HCT116 (cell line): Measurements from ENCODE around the gene LOXL1. TPM values are rescaled to one million over a fixed set of nuclear protein-coding genes. Genes with fewer than 3 reads are reported as not detected.

Source experiments
- ATAC-seq: fragments of 200-7000 bp; cut with Tn5 transposase; 2 replicates; pipeline ENCODE4 v1.9.1; 2020; ENCODE audit warnings: mild to moderate bottlenecking, moderate library complexity
- BruUV-seq: library from RNA; stranded (reverse); fragments of 400-500 nt; replicated peaks from 2 replicates; lab custom pipeline; 2021; lab: Mats Ljungman, UMichigan
- CTCF ChIA-PET: fragments of 300-600 bp; sonication (Branson Sonifier 250); formaldehyde crosslinking; loops from one replicate; lab custom pipeline; 2021; ENCODE audit warnings: antibody characterized with exemption; lab: Charles Lee
- POLR2A ChIA-PET: fragments of 300-600, 350-600 bp; sonication (Branson Sonifier 250); formaldehyde crosslinking; loops from one replicate; lab custom pipeline; 2021; ENCODE audit warnings: antibody characterized with exemption; lab: Charles Lee
- RAD21 ChIA-PET, 2 experiments: fragments of 300-600 bp; sonication (Branson Sonifier 250); formaldehyde crosslinking; loops; one replicate each; lab custom pipeline; 2023; ENCODE audit warnings: low total read pairs in 2 of 2; ENCODE audit not compliant: uncharacterized antibody in 2 of 2, unreplicated experiment in 2 of 2, low non-redundant PET in 1 of 2; lab: Charles Lee
- DNase-seq: peaks from one replicate; pipeline ENCODE4 v3.0.0-alpha.2; 2010; ENCODE audit warnings: low read depth, low spot score
- H2AFZ ChIP-seq: fragments of 200-600 bp; shearing (Covaris generic), sonication (generic); 2 replicates; pipeline ENCODE4 v1.6.1; 2017; ENCODE audit warnings: low read depth, mixed run types, mixed read lengths, antibody characterized with exemption, low read length; ENCODE audit not compliant: poor library complexity, severe bottlenecking
- H3K27ac ChIP-seq: 2 replicates; pipeline ENCODE4 v1.5.1; 2012; ENCODE audit warnings: low read depth, low read length
- H3K27me3 ChIP-seq: fragments of 200-600 bp; sonication (generic); 2 replicates; pipeline ENCODE4 v1.6.1; 2016; ENCODE audit warnings: mixed run types, low read length, mixed read lengths; ENCODE audit not compliant: insufficient read depth
- H3K36me3 ChIP-seq, 2 experiments: fragments of 200-500 bp in 1 of 2; fragments of 200-600 bp in 1 of 2; sonication (Bioruptor generic) in 1 of 2; sonication (generic) in 1 of 2; 2 replicates each; pipeline versions ENCODE4 v1.5.1 to v1.6.1; 2014 to 2016; ENCODE audit warnings: low read length in 2 of 2, inconsistent platforms in 1 of 2, mixed read lengths in 1 of 2, mixed run types in 1 of 2; ENCODE audit not compliant: insufficient read depth in 2 of 2, control insufficient read depth in 1 of 2
- H3K4me1 ChIP-seq, 2 experiments: fragments of 200-600 bp in 1 of 2; sonication (generic) in 1 of 2; 2 replicates each; pipeline versions ENCODE4 v1.5.1 to v1.6.1; 2012 to 2017; ENCODE audit warnings: low read length in 2 of 2, inconsistent platforms in 1 of 2, mild to moderate bottlenecking in 1 of 2, mixed read lengths in 1 of 2, mixed run types in 1 of 2, moderate library complexity in 1 of 2; ENCODE audit not compliant: insufficient read depth in 2 of 2, control insufficient read depth in 1 of 2
- H3K4me2 ChIP-seq: fragments of 200-600 bp; sonication (generic); 2 replicates; pipeline ENCODE4 v1.6.1; 2017; ENCODE audit warnings: mixed run types, low read length, mixed read lengths
- H3K4me3 ChIP-seq, 2 experiments: fragments of 200-600 bp in 1 of 2; sonication (generic) in 1 of 2; replicated peaks in 1 of 2; 2 replicates each; pipeline ENCODE4 v1.5.1; 2011 to 2016; ENCODE audit warnings: low read length in 2 of 2, control low read depth in 1 of 2, low read depth in 1 of 2, mild to moderate bottlenecking in 1 of 2, mixed read lengths in 1 of 2, mixed run types in 1 of 2
- H3K79me2 ChIP-seq: fragments of 200-600 bp; sonication (generic); 2 replicates; pipeline ENCODE4 v1.6.1; 2017; ENCODE audit warnings: mild to moderate bottlenecking, mixed run types, low read length, moderate library complexity, mixed read lengths; ENCODE audit not compliant: insufficient read depth
- H3K9ac ChIP-seq: fragments of 200-600 bp; sonication (generic); 2 replicates; pipeline ENCODE4 v1.6.1; 2016; ENCODE audit warnings: low read length, mixed read lengths
- H3K9me2 ChIP-seq: fragments of 200-600 bp; sonication (generic), shearing (Covaris generic); 2 replicates; pipeline ENCODE4 v1.6.1; 2017; ENCODE audit warnings: mixed run types, mild to moderate bottlenecking, moderate library complexity; ENCODE audit not compliant: insufficient read depth
- H3K9me3 ChIP-seq, 2 experiments: fragments of 200-500 bp in 1 of 2; fragments of 200-600 bp in 1 of 2; sonication (Bioruptor generic) in 1 of 2; sonication (generic) in 1 of 2; 2 replicates each; pipeline ENCODE4 v1.6.1; 2014 to 2017; ENCODE audit warnings: low read length in 2 of 2, mixed read lengths in 2 of 2, inconsistent platforms in 1 of 2, low read depth in 1 of 2, mild to moderate bottlenecking in 1 of 2, mixed run types in 1 of 2, moderate library complexity in 1 of 2; ENCODE audit not compliant: control insufficient read depth in 1 of 2, insufficient read depth in 1 of 2
- H4K20me1 ChIP-seq: fragments of 200-600 bp; sonication (generic), shearing (Covaris generic); 2 replicates; pipeline ENCODE4 v1.6.1; 2017; ENCODE audit warnings: mixed run types, mild to moderate bottlenecking, moderate library complexity; ENCODE audit not compliant: insufficient read depth
- ELF1 ChIP-seq: IDR thresholded peaks from 2 replicates; pipeline ENCODE4 v1.6.1; 2012; ENCODE audit warnings: low read depth, borderline replicate concordance
- EZH2 ChIP-seq: fragments of 200-600 bp; sonication (generic); IDR thresholded peaks from 2 replicates; pipeline ENCODE4 v1.6.1; 2017; ENCODE audit warnings: antibody characterized with exemption, mixed run types
- EZH2phosphoT487 ChIP-seq: fragments of 200-600 bp; IDR thresholded peaks from 2 replicates; pipeline ENCODE4 v1.6.1; 2018; ENCODE audit warnings: antibody characterized with exemption, borderline replicate concordance
- FOSL1 ChIP-seq: IDR thresholded peaks from 2 replicates; pipeline ENCODE4 v1.6.1; 2012; ENCODE audit warnings: low read depth
- SP1 ChIP-seq: IDR thresholded peaks from 2 replicates; pipeline ENCODE4 v1.6.1; 2012; ENCODE audit warnings: low read depth
- intact Hi-C: fragments of 100-400 bp; cut with micrococcal nuclease; formaldehyde crosslinking; loops from 2 replicates; pipeline ENCODE4 v1.10.0; 2022
- total RNA-seq: library from RNA; stranded (reverse); gene quantifications from one replicate; pipeline ENCODE4 v1.2.1, GENCODE V29; 2021; ENCODE audit not compliant: unreplicated experiment
- TF ChIP-seq, protein P1 (sequence below): IDR thresholded peaks from 2 replicates; pipeline ENCODE4 v1.6.1; 2012; ENCODE audit warnings: low read depth

Gene LOXL1
- total RNA-seq, 1 experiment from 2014 or later = 14.9 TPM

- Histone ChIP-seq H3K27me3 (no peaks in the 10 kb centered on the region), H3K9ac (no peak overlapping the region), H3K9me2 (no peaks in the 10 kb centered on the region), H4K20me1 (no peaks in the 10 kb centered on the region), H3K27ac (no peak overlapping the region), H3K9me3 (no peaks in the 10 kb centered on the region), H2AFZ (no peak overlapping the region), H3K79me2 (no peaks in the 10 kb centered on the region), H3K4me2 (no peak overlapping the region), H3K4me3 (no peak overlapping the region), H3K36me3 (no peaks in the 10 kb centered on the region), H3K4me1 (peaks cover 35 to 66% of the 10 kb centered on the region in 2 experiments)
- TF ChIP-seq EZH2 = no peak
- ATAC-seq (no peak), DNase-seq (no peak)
- intact Hi-C loops = no loop called here
- RAD21 ChIA-PET = no interaction called here
- POLR2A ChIA-PET = no interaction called here
- BruUV-seq = no TSS peak
- CTCF ChIA-PET = interaction anchor here (0.7 to 3.2 kb wide), 2 partner anchors 13 to 278 kb away, joined by 3 to 14 read pairs; no protein-coding TSS in a partner anchor
These were observed 60.0 kb downstream of the LOXL1 start for GRCh38 chr15:73986055-73986775.

- no peak for TF ChIP-seq FOSL1
- no peak for TF ChIP-seq SP1
- no peak for TF ChIP-seq EZH2phosphoT487
- TF ChIP-seq ELF1 = no peak
- TF ChIP-seq, protein P1, sequence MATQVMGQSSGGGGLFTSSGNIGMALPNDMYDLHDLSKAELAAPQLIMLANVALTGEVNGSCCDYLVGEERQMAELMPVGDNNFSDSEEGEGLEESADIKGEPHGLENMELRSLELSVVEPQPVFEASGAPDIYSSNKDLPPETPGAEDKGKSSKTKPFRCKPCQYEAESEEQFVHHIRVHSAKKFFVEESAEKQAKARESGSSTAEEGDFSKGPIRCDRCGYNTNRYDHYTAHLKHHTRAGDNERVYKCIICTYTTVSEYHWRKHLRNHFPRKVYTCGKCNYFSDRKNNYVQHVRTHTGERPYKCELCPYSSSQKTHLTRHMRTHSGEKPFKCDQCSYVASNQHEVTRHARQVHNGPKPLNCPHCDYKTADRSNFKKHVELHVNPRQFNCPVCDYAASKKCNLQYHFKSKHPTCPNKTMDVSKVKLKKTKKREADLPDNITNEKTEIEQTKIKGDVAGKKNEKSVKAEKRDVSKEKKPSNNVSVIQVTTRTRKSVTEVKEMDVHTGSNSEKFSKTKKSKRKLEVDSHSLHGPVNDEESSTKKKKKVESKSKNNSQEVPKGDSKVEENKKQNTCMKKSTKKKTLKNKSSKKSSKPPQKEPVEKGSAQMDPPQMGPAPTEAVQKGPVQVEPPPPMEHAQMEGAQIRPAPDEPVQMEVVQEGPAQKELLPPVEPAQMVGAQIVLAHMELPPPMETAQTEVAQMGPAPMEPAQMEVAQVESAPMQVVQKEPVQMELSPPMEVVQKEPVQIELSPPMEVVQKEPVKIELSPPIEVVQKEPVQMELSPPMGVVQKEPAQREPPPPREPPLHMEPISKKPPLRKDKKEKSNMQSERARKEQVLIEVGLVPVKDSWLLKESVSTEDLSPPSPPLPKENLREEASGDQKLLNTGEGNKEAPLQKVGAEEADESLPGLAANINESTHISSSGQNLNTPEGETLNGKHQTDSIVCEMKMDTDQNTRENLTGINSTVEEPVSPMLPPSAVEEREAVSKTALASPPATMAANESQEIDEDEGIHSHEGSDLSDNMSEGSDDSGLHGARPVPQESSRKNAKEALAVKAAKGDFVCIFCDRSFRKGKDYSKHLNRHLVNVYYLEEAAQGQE = no peak
- Histone ChIP-seq H3K4me2 (no peak overlapping the region), H3K9ac (no peak overlapping the region), H3K9me2 (no peaks in the 10 kb centered on the region), H3K27me3 (no peaks in the 10 kb centered on the region), H3K9me3 (no peaks in the 10 kb centered on the region), H4K20me1 (no peaks in the 10 kb centered on the region), H3K79me2 (no peaks in the 10 kb centered on the region), H3K27ac (no peak overlapping the region), H2AFZ (no peak overlapping the region), H3K4me1 (peaks cover 37 to 67% of the 10 kb centered on the region in 2 experiments), H3K36me3 (no peaks in the 10 kb centered on the region), H3K4me3 (no peak overlapping the region)
- RAD21 ChIA-PET = no interaction called here
- no TSS peak for BruUV-seq
- ATAC-seq (no peak), DNase-seq (no peak)
- intact Hi-C loops = no loop called here
- CTCF ChIA-PET = interaction anchor here (3.2 kb wide), 1 partner anchor 14 kb away, joined by 14 read pairs; no protein-coding TSS in a partner anchor
- POLR2A ChIA-PET = no interaction called here
These were observed 60.5 kb downstream of the LOXL1 start for GRCh38 chr15:73986776-73987056.
